NT2/D1 (cell line): ENCODE measurements around the gene SCIN.
"Not testable (repeated sequence)": the region's sequence is repeated elsewhere in the genome, so short reads cannot be mapped to it uniquely, and the experiment has no call there.

ENCODE experiments used
- DNase-seq: peaks from one replicate; pipeline ENCODE4 v3.0.0-alpha.2; 2011; ENCODE audit warnings: low read depth, low spot score
- H3K27me3 ChIP-seq: 2 replicates; pipeline ENCODE4 v1.6.0; 2011; ENCODE audit warnings: mild to moderate bottlenecking; ENCODE audit not compliant: insufficient read length, insufficient read depth
- H3K36me3 ChIP-seq: 2 replicates; pipeline ENCODE4 v1.6.1; 2011; ENCODE audit warnings: mild to moderate bottlenecking, low read length, mixed read lengths; ENCODE audit not compliant: insufficient read depth, insufficient read length
- H3K4me1 ChIP-seq: 2 replicates; pipeline ENCODE4 v1.5.1; 2011; ENCODE audit not compliant: insufficient read depth, insufficient read length
- H3K4me3 ChIP-seq: 2 replicates; pipeline ENCODE4 v1.5.1; 2011; ENCODE audit warnings: low read depth; ENCODE audit not compliant: insufficient read length
- H3K9ac ChIP-seq: 2 replicates; pipeline ENCODE4 v1.6.0; 2011; ENCODE audit warnings: low read depth; ENCODE audit not compliant: insufficient read length
- H3K9me3 ChIP-seq: 2 replicates; pipeline ENCODE4 v1.5.1; 2011; ENCODE audit warnings: mild to moderate bottlenecking, low read length; ENCODE audit not compliant: insufficient read depth
- SUZ12 ChIP-seq: IDR thresholded peaks from 2 replicates; pipeline ENCODE4 v1.6.1; 2011; ENCODE audit not compliant: insufficient read length, insufficient read depth; ENCODE audit errors: extremely low read depth
- YY1 ChIP-seq: IDR thresholded peaks from 2 replicates; pipeline ENCODE4 v1.6.1; 2011; ENCODE audit not compliant: insufficient read length, insufficient read depth
- ZNF274 ChIP-seq: IDR thresholded peaks from 2 replicates; pipeline ENCODE4 v1.6.1; 2011; ENCODE audit warnings: mild to moderate bottlenecking, low read depth, low read length

The SCIN gene

GRCh38 chr7:12554872-12555271, 15.6 kb upstream of the SCIN start:
- H3K9ac ChIP-seq, result no peak overlapping the region
- no peaks in the 10 kb centered on the region for H3K36me3 ChIP-seq
- no peak overlapping the region for H3K4me3 ChIP-seq
- no peak for DNase-seq
- TF ChIP-seq ZNF274, result no peak
- TF ChIP-seq SUZ12, result no peak
- TF ChIP-seq YY1, result no peak
- no peaks in the 10 kb centered on the region for H3K27me3 ChIP-seq
- no peaks in the 10 kb centered on the region for H3K4me1 ChIP-seq
- H3K9me3 ChIP-seq, result no peaks in the 10 kb centered on the region

GRCh38 chr7:12555695-12556094, 14.8 kb upstream of the SCIN start:
- H3K4me1 ChIP-seq, H3K9ac ChIP-seq, H3K9me3 ChIP-seq, H3K27me3 ChIP-seq, H3K36me3 ChIP-seq, H3K4me3 ChIP-seq, DNase-seq: not testable (repeated sequence)

- not testable (repeated sequence) for H3K9me3 ChIP-seq, H3K36me3 ChIP-seq, H3K9ac ChIP-seq, H3K4me1 ChIP-seq, DNase-seq, H3K4me3 ChIP-seq, H3K27me3 ChIP-seq
Measured at GRCh38 chr7:12556139-12556792, 14.3 kb upstream of the SCIN start.

DNA sequence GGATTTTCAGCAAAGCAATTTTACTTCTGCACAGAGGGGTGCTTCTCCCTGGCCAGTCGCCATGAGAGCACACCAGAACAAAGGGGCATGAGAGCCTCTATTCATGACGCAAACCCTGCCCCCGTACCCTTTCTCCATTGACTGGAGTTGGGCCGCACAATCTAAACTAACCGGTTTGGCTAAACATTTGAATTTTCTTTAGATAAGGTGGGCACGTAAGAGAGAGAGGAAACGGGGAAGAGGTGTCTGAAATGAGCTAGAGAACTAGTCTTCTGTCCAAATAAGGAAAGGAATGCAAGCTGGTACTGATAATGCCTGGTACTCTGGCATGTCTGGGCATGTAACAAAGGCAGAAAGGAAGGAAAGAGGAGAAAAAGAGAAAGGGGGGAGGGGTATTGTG, 13.2 kb upstream of the SCIN start:
- Histone ChIP-seq H3K9ac (no peak overlapping the region), H3K4me1 (no peaks in the 10 kb centered on the region), H3K27me3 (no peaks in the 10 kb centered on the region), H3K4me3 (no peak overlapping the region), H3K36me3 (no peaks in the 10 kb centered on the region), H3K9me3 (no peaks in the 10 kb centered on the region)
- no peak for DNase-seq
- TF ChIP-seq ZNF274, result no peak
- TF ChIP-seq SUZ12, result no peak
- TF ChIP-seq YY1, result no peak

DNA sequence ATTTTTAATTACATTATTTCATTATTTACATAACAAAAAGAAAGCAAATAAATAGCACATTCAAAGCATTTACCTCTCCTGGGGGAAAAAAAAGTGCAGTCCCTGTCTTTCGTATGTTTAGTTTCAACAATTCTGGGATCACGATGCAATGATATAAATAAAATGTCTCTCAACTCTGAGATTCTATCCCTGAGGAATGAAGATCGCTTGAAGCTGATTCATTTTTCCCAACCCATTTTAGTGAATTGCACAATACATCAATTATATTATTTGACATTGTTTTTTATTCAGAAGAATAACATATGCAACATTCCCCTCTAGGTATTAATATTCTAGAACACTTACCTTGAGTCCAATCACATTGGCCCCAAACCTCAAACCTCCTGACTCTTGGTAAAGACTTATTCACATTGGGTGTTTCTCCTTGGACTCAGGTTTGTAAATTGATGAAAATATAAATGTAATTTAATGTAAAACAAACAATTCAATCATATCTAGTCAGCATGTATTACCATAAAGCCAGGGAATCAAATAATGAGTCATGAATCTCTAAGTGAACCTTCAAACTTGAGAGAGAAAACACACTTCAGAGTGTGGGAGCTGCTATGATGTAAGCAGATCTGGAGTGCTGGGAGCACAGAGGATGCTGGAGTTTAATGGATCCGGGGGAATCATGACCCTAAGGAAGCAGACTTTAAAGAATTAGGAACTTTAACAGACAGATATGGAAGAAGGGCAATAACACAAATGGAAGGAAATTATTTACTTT, 5.3 kb upstream of the SCIN start:
- H3K36me3 ChIP-seq, result no peaks in the 10 kb centered on the region
- no peak overlapping the region for H3K9ac ChIP-seq
- no peaks in the 10 kb centered on the region for H3K4me1 ChIP-seq
- peaks cover 24% of the 10 kb centered on the region for H3K27me3 ChIP-seq
- no peak overlapping the region for H3K4me3 ChIP-seq
- no peak for DNase-seq
- TF ChIP-seq SUZ12 (no peak), YY1 (no peak), ZNF274 (no peak)
- H3K9me3 ChIP-seq, result no peaks in the 10 kb centered on the region

DNA sequence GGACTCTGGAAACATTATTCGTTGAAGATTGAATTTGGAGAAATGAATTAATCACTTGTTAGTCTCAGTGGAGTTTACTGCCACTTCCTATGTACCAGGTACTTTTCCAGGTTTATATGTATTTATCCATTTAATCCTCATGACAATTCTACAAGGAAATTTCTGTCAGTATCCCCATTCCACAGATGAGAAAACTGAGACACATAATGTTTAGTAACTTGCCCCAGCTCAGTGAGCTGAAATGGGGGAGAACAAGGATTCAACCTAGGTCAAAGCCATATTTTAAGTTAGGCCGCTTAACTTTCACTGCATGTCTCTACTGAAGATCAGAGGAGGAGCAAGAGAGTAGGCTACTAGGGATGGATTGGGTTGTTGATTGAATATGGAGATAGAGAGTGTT, 4.6 kb upstream of the SCIN start:
- no peaks in the 10 kb centered on the region for H3K36me3 ChIP-seq
- no peak overlapping the region for H3K9ac ChIP-seq
- H3K4me3 ChIP-seq, result no peak overlapping the region
- H3K4me1 ChIP-seq, result no peaks in the 10 kb centered on the region
- TF ChIP-seq YY1 (no peak), SUZ12 (no peak), ZNF274 (no peak)
- H3K9me3 ChIP-seq, result no peaks in the 10 kb centered on the region
- no peak for DNase-seq
- peaks cover 31% of the 10 kb centered on the region for H3K27me3 ChIP-seq

- TF ChIP-seq YY1, result no peak
- TF ChIP-seq SUZ12, result no peak
- H3K27me3 ChIP-seq, result peaks cover 43% of the 10 kb centered on the region
- no peak overlapping the region for H3K4me3 ChIP-seq
- no peak overlapping the region for H3K9ac ChIP-seq
- H3K36me3 ChIP-seq, result no peaks in the 10 kb centered on the region
- DNase-seq, result no peak
- H3K4me1 ChIP-seq, result no peaks in the 10 kb centered on the region
- H3K9me3 ChIP-seq, result no peaks in the 10 kb centered on the region
Measured at GRCh38 chr7:12567015-12567414, 3.5 kb upstream of the SCIN start.

- Histone ChIP-seq H3K27me3 (peaks cover 56% of the 10 kb centered on the region), H3K4me3 (no peak overlapping the region)
Measured at GRCh38 chr7:12569673-12570072, 847 bp upstream of the SCIN start.

More at GRCh38 chr7:12569673-12570072, 847 bp upstream of the SCIN start:
- Histone ChIP-seq H3K9me3 (no peaks in the 10 kb centered on the region), H3K36me3 (no peaks in the 10 kb centered on the region), H3K9ac (no peak overlapping the region), H3K4me1 (no peaks in the 10 kb centered on the region)
- no peak for TF ChIP-seq SUZ12
- TF ChIP-seq YY1, result no peak
- no peak for TF ChIP-seq ZNF274
- no peak for DNase-seq
